B cell (primary cell): ENCODE measurements around the gene CCPG1.
"Not testable (repeated sequence)": the region's sequence is repeated elsewhere in the genome, so short reads cannot be mapped to it uniquely, and the experiment has no call there.

Experiments used
- CTCF ChIP-seq: fragments of 200-600 bp; IDR thresholded peaks from one replicate; pipeline ENCODE4 v1.8.0; 2022; ENCODE audit warnings: antibody characterized with exemption, mild to moderate bottlenecking
- EZH2 ChIP-seq: IDR thresholded peaks from 2 replicates; pipeline ENCODE4 v1.6.1; 2012; ENCODE audit warnings: borderline replicate concordance, low read depth, mild to moderate bottlenecking, moderate library complexity, low read length; ENCODE audit not compliant: insufficient read depth, poor library complexity, severe bottlenecking

GRCh38 chr15:55408976-55409375, 817 bp upstream of the CCPG1 start:
- not testable (repeated sequence) for TF ChIP-seq CTCF, EZH2
